Right lung (tissue), 5 donors: ENCODE data around the gene CTNNAL1. TPM values are rescaled to one million over a fixed set of nuclear protein-coding genes. Genes with fewer than 3 reads are reported as not detected.

Source experiments
- DNase-seq, 2 donors: peaks; one replicate each; pipeline ENCODE4 v3.0.0-alpha.2; 2013
- polyA plus RNA-seq, 5 donors: library from polyadenylated mRNA; unstranded; fragments of 120-200 nt; gene quantifications; one replicate each; pipeline versions ENCODE4 v1.2.1 to v1.2.3, GENCODE V29; 2013; ENCODE audit warnings: inconsistent platforms in 1 of 5, low replicate concordance in 1 of 5; ENCODE audit not compliant: insufficient read length in 5 of 5, insufficient read depth in 1 of 5

Gene CTNNAL1
- polyA plus RNA-seq, 5 donors, result 74.8 to 94.0 (median 88.1) TPM

GRCh38 chr9:109030426-109030825 is 17.1 kb upstream of the CTNNAL1 start:
- no peak for DNase-seq

GRCh38 chr9:109028457-109028856 is 15.2 kb upstream of the CTNNAL1 start:
- DNase-seq, result no peak

GRCh38 chr9:109027176-109027575 is 13.9 kb upstream of the CTNNAL1 start:
- peak in 1 of 2 donors; percentile 21 for DNase-seq

- DNase-seq, result no peak
These were observed 13.0 kb upstream of the CTNNAL1 start for GRCh38 chr9:109026306-109026705.

- no peak for DNase-seq
These were observed 9.6 kb upstream of the CTNNAL1 start for GRCh38 chr9:109022873-109023272.

GRCh38 chr9:109020581-109021511 is 7.5 kb upstream of the CTNNAL1 start:
- DNase-seq, result no peak

- DNase-seq, result no peak
These were observed 6.8 kb upstream of the CTNNAL1 start for GRCh38 chr9:109020113-109020512.

GRCh38 chr9:109019420-109019819 is 6.1 kb upstream of the CTNNAL1 start:
- no peak for DNase-seq

- DNase-seq, result no peak
These were observed 4.2 kb upstream of the CTNNAL1 start for GRCh38 chr9:109017493-109017892.

GRCh38 chr9:109017061-109017460 is 3.8 kb upstream of the CTNNAL1 start:
- no peak for DNase-seq

GRCh38 chr9:109016132-109016531 is 2.8 kb upstream of the CTNNAL1 start:
- DNase-seq, result no peak

- DNase-seq, result no peak
These were observed 1.4 kb upstream of the CTNNAL1 start for GRCh38 chr9:109014608-109015280.

GRCh38 chr9:109013679-109014607 is 644 bp upstream of the CTNNAL1 start:
- DNase-seq, result peak in 1 of 2 donors; percentile 46

- peak in 1 of 2 donors; percentile 51 for DNase-seq
These were observed 1.1 kb downstream of the CTNNAL1 start for GRCh38 chr9:109012009-109012875.

GRCh38 chr9:109011231-109011671 is 2.0 kb downstream of the CTNNAL1 start:
- DNase-seq, result peak in 1 of 2 donors; percentile 25

GRCh38 chr9:109010746-109011145 is 2.6 kb downstream of the CTNNAL1 start:
- peak in 1 of 2 donors; percentile 30 for DNase-seq

GRCh38 chr9:109005678-109006077 is 7.6 kb downstream of the CTNNAL1 start:
- DNase-seq, result no peak

GRCh38 chr9:109003116-109003515 is 10.2 kb downstream of the CTNNAL1 start:
- no peak for DNase-seq

GRCh38 chr9:109002141-109002540 is 11.2 kb downstream of the CTNNAL1 start:
- DNase-seq, result no peak

GRCh38 chr9:109001275-109001676 is 12.0 kb downstream of the CTNNAL1 start:
- DNase-seq, result no peak

- DNase-seq, result no peak
These were observed 16.2 kb downstream of the CTNNAL1 start for GRCh38 chr9:108997112-108997511.
